ENCODE measurements around the gene WHRN. TPM values are rescaled to one million over a fixed set of nuclear protein-coding genes. Genes with fewer than 3 reads are reported as not detected.

The WHRN gene
- polyA plus RNA-seq, 4 donors, result 7.5 to 10.6 (median 9.5) TPM

Other genes with a start within 250 kb of the WHRN start
- under 1 TPM in 2 of 4 donors, not detected in 2; 0.30 to 0.34 TPM for gene ORM1, start 182.4 kb downstream of the WHRN start, polyA plus RNA-seq (ENCODE audit: insufficient read length in 4 of 4)
- under 1 TPM in 1 of 4 donors, not detected in 3; 0.17 TPM for gene ORM2, start 175.6 kb downstream of the WHRN start, polyA plus RNA-seq (ENCODE audit: insufficient read length in 4 of 4)
- 10 to 100 TPM; 12.0 to 13.6 (median 13.1) TPM for gene AKNA, start 117.5 kb downstream of the WHRN start, polyA plus RNA-seq (ENCODE audit: insufficient read length in 4 of 4)
- gene ATP6V1G1, start 82.3 kb upstream of the WHRN start, polyA plus RNA-seq (ENCODE audit: insufficient read length in 4 of 4), result 100 to 1,000 TPM; 282 to 303 (median 288) TPM
- gene TMEM268, start 105.8 kb upstream of the WHRN start, polyA plus RNA-seq (ENCODE audit: insufficient read length in 4 of 4), result 10 to 100 TPM in 1 of 4 donors, 1 to 10 TPM in 3; 8.5 to 10.9 (median 9.2) TPM
- not detected for gene TEX53, start 152.3 kb upstream of the WHRN start, polyA plus RNA-seq (ENCODE audit: insufficient read length in 4 of 4)
- not detected for gene TEX48, start 176.7 kb upstream of the WHRN start, polyA plus RNA-seq (ENCODE audit: insufficient read length in 4 of 4)